PC-3 (cell line): ENCODE data around the gene UCHL1.

Source experiments
- EZH2 ChIP-seq: fragments of 300-600 bp; sonication (generic); IDR thresholded peaks from one replicate; pipeline ENCODE4 v1.6.1; 2017; ENCODE audit warnings: antibody characterized with exemption, mild to moderate bottlenecking, low read length; ENCODE audit not compliant: unreplicated experiment
- TF ChIP-seq, protein P1 (sequence below): fragments of 300-600 bp; sonication (generic); conservative IDR thresholded peaks from 2 replicates; pipeline ENCODE4 v1.5.1; 2017; ENCODE audit warnings: antibody characterized with exemption, low read depth, mild to moderate bottlenecking, low read length

- TF ChIP-seq, protein P1, sequence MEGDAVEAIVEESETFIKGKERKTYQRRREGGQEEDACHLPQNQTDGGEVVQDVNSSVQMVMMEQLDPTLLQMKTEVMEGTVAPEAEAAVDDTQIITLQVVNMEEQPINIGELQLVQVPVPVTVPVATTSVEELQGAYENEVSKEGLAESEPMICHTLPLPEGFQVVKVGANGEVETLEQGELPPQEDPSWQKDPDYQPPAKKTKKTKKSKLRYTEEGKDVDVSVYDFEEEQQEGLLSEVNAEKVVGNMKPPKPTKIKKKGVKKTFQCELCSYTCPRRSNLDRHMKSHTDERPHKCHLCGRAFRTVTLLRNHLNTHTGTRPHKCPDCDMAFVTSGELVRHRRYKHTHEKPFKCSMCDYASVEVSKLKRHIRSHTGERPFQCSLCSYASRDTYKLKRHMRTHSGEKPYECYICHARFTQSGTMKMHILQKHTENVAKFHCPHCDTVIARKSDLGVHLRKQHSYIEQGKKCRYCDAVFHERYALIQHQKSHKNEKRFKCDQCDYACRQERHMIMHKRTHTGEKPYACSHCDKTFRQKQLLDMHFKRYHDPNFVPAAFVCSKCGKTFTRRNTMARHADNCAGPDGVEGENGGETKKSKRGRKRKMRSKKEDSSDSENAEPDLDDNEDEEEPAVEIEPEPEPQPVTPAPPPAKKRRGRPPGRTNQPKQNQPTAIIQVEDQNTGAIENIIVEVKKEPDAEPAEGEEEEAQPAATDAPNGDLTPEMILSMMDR: no peak
- TF ChIP-seq EZH2: no peak
Measured at GRCh38 chr4:41241919-41242318, 14.8 kb upstream of the UCHL1 start.
